AG09309 (cell line): Measurements from ENCODE around the gene TXN.

Experiments used
- DNase-seq: peaks from one replicate; pipeline ENCODE4 v3.0.0-alpha.2; 2010; ENCODE audit warnings: low read depth
- H3K4me3 ChIP-seq: 2 replicates; pipeline ENCODE4 v1.5.1; 2011; ENCODE audit warnings: mild to moderate bottlenecking, low read depth, low read length, moderate library complexity; ENCODE audit not compliant: control insufficient read depth
- TF ChIP-seq, protein P1 (sequence below): IDR thresholded peaks from 2 replicates; pipeline ENCODE4 v1.5.1; 2011; ENCODE audit warnings: mild to moderate bottlenecking, low read depth, low read length, inconsistent platforms; ENCODE audit not compliant: insufficient read depth, control insufficient read depth; ENCODE audit errors: missing control alignments

Gene TXN

GRCh38 chr9:110256380-110257096, at the start of gene TXN:
TSS of gene TXN (minus strand) at chr9:110256507. CDS start at chr9:110256435, 72 bp downstream.
- TF ChIP-seq, protein P1, sequence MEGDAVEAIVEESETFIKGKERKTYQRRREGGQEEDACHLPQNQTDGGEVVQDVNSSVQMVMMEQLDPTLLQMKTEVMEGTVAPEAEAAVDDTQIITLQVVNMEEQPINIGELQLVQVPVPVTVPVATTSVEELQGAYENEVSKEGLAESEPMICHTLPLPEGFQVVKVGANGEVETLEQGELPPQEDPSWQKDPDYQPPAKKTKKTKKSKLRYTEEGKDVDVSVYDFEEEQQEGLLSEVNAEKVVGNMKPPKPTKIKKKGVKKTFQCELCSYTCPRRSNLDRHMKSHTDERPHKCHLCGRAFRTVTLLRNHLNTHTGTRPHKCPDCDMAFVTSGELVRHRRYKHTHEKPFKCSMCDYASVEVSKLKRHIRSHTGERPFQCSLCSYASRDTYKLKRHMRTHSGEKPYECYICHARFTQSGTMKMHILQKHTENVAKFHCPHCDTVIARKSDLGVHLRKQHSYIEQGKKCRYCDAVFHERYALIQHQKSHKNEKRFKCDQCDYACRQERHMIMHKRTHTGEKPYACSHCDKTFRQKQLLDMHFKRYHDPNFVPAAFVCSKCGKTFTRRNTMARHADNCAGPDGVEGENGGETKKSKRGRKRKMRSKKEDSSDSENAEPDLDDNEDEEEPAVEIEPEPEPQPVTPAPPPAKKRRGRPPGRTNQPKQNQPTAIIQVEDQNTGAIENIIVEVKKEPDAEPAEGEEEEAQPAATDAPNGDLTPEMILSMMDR, result no peak
- DNase-seq, result peak; percentile 63
- peak within 1 kb of the TSS; percentile 70 for H3K4me3 ChIP-seq

- peak; percentile 56 for DNase-seq
- H3K4me3 ChIP-seq, result no peak overlapping the region
- TF ChIP-seq, protein P1, result no peak
Observed at GRCh38 chr9:110303133-110303532, 46.8 kb upstream of the TXN start.

DNA sequence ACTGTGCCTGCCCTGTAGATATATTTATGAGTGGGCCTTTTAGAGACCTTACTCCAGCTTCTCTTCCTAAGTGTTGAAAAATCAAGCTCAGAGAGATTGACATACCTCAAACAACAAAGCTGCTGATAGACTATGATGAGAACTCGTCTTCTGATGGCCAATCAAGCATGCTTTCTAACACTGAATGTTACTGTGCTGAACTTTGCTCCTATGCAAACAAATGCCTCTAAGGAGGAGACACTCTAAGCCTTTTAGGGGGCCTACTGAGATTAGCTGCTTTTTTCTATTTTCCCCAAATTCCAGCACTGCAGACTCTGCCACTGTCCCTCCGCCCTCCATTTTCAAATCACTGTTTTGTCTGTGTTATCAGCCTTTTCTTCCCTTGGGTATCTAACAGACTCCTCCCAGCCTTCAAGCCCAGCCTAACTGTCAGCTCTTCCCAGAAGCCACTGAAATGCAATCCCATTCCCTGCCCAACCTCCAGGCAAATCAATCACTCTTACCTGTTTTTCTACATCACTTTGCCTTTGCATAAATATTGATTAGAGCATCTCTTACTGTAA, 41.8 kb upstream of the TXN start:
- no peak for DNase-seq
- no peak overlapping the region for H3K4me3 ChIP-seq
- TF ChIP-seq, protein P1, result no peak

GRCh38 chr9:110293248-110293647, 36.9 kb upstream of the TXN start:
- H3K4me3 ChIP-seq, result no peak overlapping the region
- DNase-seq, result no peak
- TF ChIP-seq, protein P1, result no peak

DNA sequence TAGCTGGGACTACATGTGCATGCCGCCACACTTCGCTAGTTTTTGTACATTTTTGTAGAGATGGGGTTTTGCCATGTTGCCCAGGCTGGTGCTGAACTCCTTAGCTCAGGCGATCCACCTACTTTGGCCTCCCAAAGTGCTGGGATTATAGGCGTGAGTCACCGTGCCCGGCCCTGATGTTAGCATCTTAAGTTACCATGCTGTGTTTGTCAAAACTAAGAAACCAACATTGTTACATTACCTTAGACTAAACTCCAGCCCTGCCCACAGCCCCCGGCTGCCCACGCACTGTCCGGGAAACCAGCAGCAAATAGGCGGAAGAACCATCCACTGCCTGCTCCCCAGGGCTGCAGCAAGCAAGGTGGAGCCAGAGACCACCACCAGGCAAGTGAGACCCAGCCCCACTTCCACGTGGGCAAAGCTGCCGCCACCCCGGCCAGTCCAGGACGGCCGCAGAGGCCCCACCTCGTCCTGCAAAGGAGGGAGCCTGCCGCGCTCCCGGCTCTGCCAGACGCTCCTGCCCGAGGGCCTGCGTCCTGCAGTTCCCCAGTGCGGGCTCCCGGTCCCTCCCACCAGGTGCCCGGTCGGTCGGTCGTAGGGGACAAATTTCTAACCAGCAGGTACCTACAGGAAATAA, 35.7 kb upstream of the TXN start:
- no peak for DNase-seq
- H3K4me3 ChIP-seq, result no peak overlapping the region
- TF ChIP-seq, protein P1, result no peak

DNA sequence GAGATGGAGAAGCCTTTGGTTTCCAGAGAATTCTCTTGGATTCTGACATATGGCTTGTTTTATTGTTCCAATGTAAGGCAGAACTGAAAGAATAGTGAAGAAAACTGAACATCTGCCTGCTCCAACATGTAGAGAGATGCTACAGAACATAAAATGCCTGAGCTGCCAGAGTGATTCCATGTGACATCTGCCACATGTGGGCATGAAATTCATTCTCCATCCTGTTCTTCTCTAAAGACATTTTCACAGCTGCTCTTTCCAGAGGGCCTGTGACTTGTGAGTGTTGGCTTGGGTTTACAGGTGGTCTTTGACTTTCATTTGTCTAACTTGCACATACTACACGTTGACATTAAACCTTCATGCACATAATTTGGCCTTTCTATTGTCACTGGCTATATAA, 33.7 kb upstream of the TXN start:
- no peak overlapping the region for H3K4me3 ChIP-seq
- TF ChIP-seq, protein P1, result no peak
- DNase-seq, result no peak
